ENCODE results near the gene MMP24. TPM values are rescaled to one million over a fixed set of nuclear protein-coding genes. Genes with fewer than 3 reads are reported as not detected.

Gene MMP24
- polyA plus RNA-seq, 2 donors, result 0.10 to 0.12 TPM

- Histone ChIP-seq H3K4me1 (ENCODE audit: control insufficient read depth in 2 of 2, insufficient read depth in 2 of 2, low read length in 1 of 2) (no peaks in the 10 kb centered on the region), H3K9me3 (ENCODE audit: control insufficient read depth in 2 of 2, insufficient read depth in 1 of 2, low read depth in 1 of 2, low read length in 1 of 2) (no peaks in the 10 kb centered on the region), H3K4me3 (ENCODE audit: low read depth in 1 of 2, low read length in 2 of 2) (no peak overlapping the region), H3K27ac (ENCODE audit: low read depth in 2 of 2, low read length in 1 of 2) (no peak overlapping the region), H3K36me3 (ENCODE audit: control insufficient read depth in 2 of 2, insufficient read depth in 2 of 2, low read length in 1 of 2) (no peaks in the 10 kb centered on the region), H3K27me3 (ENCODE audit: control insufficient read depth in 1 of 2, insufficient read depth in 2 of 2, low read length in 2 of 2) (no peaks in the 10 kb centered on the region)
- WGBS, 2 donors, result 90 to 94% methylated on average over 5 of the region's 5 CpGs
Observed at GRCh38 chr20:35216541-35216940, 9.9 kb upstream of the MMP24 start.

GRCh38 chr20:35223941-35224340, 2.5 kb upstream of the MMP24 start:
- 87 to 90% methylated on average over 5 of the region's 5 CpGs for WGBS, 2 donors
- Histone ChIP-seq H3K36me3 (ENCODE audit: control insufficient read depth in 2 of 2, insufficient read depth in 2 of 2, low read length in 1 of 2) (no peaks in the 10 kb centered on the region), H3K9me3 (ENCODE audit: control insufficient read depth in 2 of 2, insufficient read depth in 1 of 2, low read depth in 1 of 2, low read length in 1 of 2) (no peaks in the 10 kb centered on the region), H3K4me3 (ENCODE audit: low read depth in 1 of 2, low read length in 2 of 2) (no peak overlapping the region), H3K27me3 (ENCODE audit: control insufficient read depth in 1 of 2, insufficient read depth in 2 of 2, low read length in 2 of 2) (no peaks in the 10 kb centered on the region), H3K4me1 (ENCODE audit: control insufficient read depth in 2 of 2, insufficient read depth in 2 of 2, low read length in 1 of 2) (peaks cover 0 to 6% of the 10 kb centered on the region in 2 donors), H3K27ac (ENCODE audit: low read depth in 2 of 2, low read length in 1 of 2) (no peak overlapping the region)

- Histone ChIP-seq H3K27ac (ENCODE audit: low read depth in 2 of 2, low read length in 1 of 2) (no peak overlapping the region), H3K36me3 (ENCODE audit: control insufficient read depth in 2 of 2, insufficient read depth in 2 of 2, low read length in 1 of 2) (no peaks in the 10 kb centered on the region), H3K4me3 (ENCODE audit: low read depth in 1 of 2, low read length in 2 of 2) (no peak overlapping the region), H3K27me3 (ENCODE audit: control insufficient read depth in 1 of 2, insufficient read depth in 2 of 2, low read length in 2 of 2) (no peaks in the 10 kb centered on the region), H3K4me1 (ENCODE audit: control insufficient read depth in 2 of 2, insufficient read depth in 2 of 2, low read length in 1 of 2) (peaks cover 0 to 6% of the 10 kb centered on the region in 2 donors), H3K9me3 (ENCODE audit: control insufficient read depth in 2 of 2, insufficient read depth in 1 of 2, low read depth in 1 of 2, low read length in 1 of 2) (no peaks in the 10 kb centered on the region)
- WGBS, 2 donors, result 92 to 94% methylated on average over 5 of the region's 5 CpGs
Observed at GRCh38 chr20:35224536-35224935, 2.0 kb upstream of the MMP24 start.

- WGBS, 2 donors, result 51 to 57% methylated on average over 9 of the region's 9 CpGs
- Histone ChIP-seq H3K27ac (ENCODE audit: low read depth in 2 of 2, low read length in 1 of 2) (no peak overlapping the region), H3K4me3 (ENCODE audit: low read depth in 1 of 2, low read length in 2 of 2) (no peak overlapping the region), H3K9me3 (ENCODE audit: control insufficient read depth in 2 of 2, insufficient read depth in 1 of 2, low read depth in 1 of 2, low read length in 1 of 2) (no peaks in the 10 kb centered on the region), H3K4me1 (ENCODE audit: control insufficient read depth in 2 of 2, insufficient read depth in 2 of 2, low read length in 1 of 2) (peaks cover 0 to 6% of the 10 kb centered on the region in 2 donors), H3K36me3 (ENCODE audit: control insufficient read depth in 2 of 2, insufficient read depth in 2 of 2, low read length in 1 of 2) (no peaks in the 10 kb centered on the region), H3K27me3 (ENCODE audit: control insufficient read depth in 1 of 2, insufficient read depth in 2 of 2, low read length in 2 of 2) (no peaks in the 10 kb centered on the region)
Observed at GRCh38 chr20:35225319-35226125, 968 bp upstream of the MMP24 start.

GRCh38 chr20:35226884-35227681, 593 bp downstream of the MMP24 start:
- 7 to 11% methylated on average over 41 to 74 of the region's 74 CpGs for WGBS, 2 donors
- H3K36me3 ChIP-seq (ENCODE audit: control insufficient read depth in 2 of 2, insufficient read depth in 2 of 2, low read length in 1 of 2), result no peaks in the 10 kb centered on the region
- no peak overlapping the region for H3K27ac ChIP-seq (ENCODE audit: low read depth in 2 of 2, low read length in 1 of 2)
- H3K4me1 ChIP-seq (ENCODE audit: control insufficient read depth in 2 of 2, insufficient read depth in 2 of 2, low read length in 1 of 2), result peaks cover 0 to 6% of the 10 kb centered on the region in 2 donors
- H3K27me3 ChIP-seq (ENCODE audit: control insufficient read depth in 1 of 2, insufficient read depth in 2 of 2, low read length in 2 of 2), result no peaks in the 10 kb centered on the region
- peak overlapping the region in 1 of 2 donors; percentile 66 for H3K4me3 ChIP-seq (ENCODE audit: low read depth in 1 of 2, low read length in 2 of 2)
- H3K9me3 ChIP-seq (ENCODE audit: control insufficient read depth in 2 of 2, insufficient read depth in 1 of 2, low read depth in 1 of 2, low read length in 1 of 2), result no peaks in the 10 kb centered on the region

- H3K27me3 ChIP-seq (ENCODE audit: control insufficient read depth in 1 of 2, insufficient read depth in 2 of 2, low read length in 2 of 2), result no peaks in the 10 kb centered on the region
- WGBS, 2 donors, result 80 to 92% methylated on average over 2 of the region's 2 CpGs
- no peak overlapping the region for H3K27ac ChIP-seq (ENCODE audit: low read depth in 2 of 2, low read length in 1 of 2)
- no peaks in the 10 kb centered on the region for H3K4me1 ChIP-seq (ENCODE audit: control insufficient read depth in 2 of 2, insufficient read depth in 2 of 2, low read length in 1 of 2)
- no peak overlapping the region for H3K4me3 ChIP-seq (ENCODE audit: low read depth in 1 of 2, low read length in 2 of 2)
- H3K9me3 ChIP-seq (ENCODE audit: control insufficient read depth in 2 of 2, insufficient read depth in 1 of 2, low read depth in 1 of 2, low read length in 1 of 2), result no peaks in the 10 kb centered on the region
- H3K36me3 ChIP-seq (ENCODE audit: control insufficient read depth in 2 of 2, insufficient read depth in 2 of 2, low read length in 1 of 2), result no peaks in the 10 kb centered on the region
Observed at GRCh38 chr20:35232575-35232974, 6.1 kb downstream of the MMP24 start.

- Histone ChIP-seq H3K4me3 (ENCODE audit: low read depth in 1 of 2, low read length in 2 of 2) (no peak overlapping the region), H3K36me3 (ENCODE audit: control insufficient read depth in 2 of 2, insufficient read depth in 2 of 2, low read length in 1 of 2) (no peaks in the 10 kb centered on the region), H3K27ac (ENCODE audit: low read depth in 2 of 2, low read length in 1 of 2) (no peak overlapping the region), H3K27me3 (ENCODE audit: control insufficient read depth in 1 of 2, insufficient read depth in 2 of 2, low read length in 2 of 2) (no peaks in the 10 kb centered on the region), H3K9me3 (ENCODE audit: control insufficient read depth in 2 of 2, insufficient read depth in 1 of 2, low read depth in 1 of 2, low read length in 1 of 2) (no peaks in the 10 kb centered on the region), H3K4me1 (ENCODE audit: control insufficient read depth in 2 of 2, insufficient read depth in 2 of 2, low read length in 1 of 2) (no peaks in the 10 kb centered on the region)
- 90 to 94% methylated on average over 6 of the region's 6 CpGs for WGBS, 2 donors
Observed at GRCh38 chr20:35235881-35236280, 9.4 kb downstream of the MMP24 start.

- Histone ChIP-seq H3K27me3 (ENCODE audit: control insufficient read depth in 1 of 2, insufficient read depth in 2 of 2, low read length in 2 of 2) (no peaks in the 10 kb centered on the region), H3K27ac (ENCODE audit: low read depth in 2 of 2, low read length in 1 of 2) (no peak overlapping the region), H3K4me3 (ENCODE audit: low read depth in 1 of 2, low read length in 2 of 2) (no peak overlapping the region), H3K9me3 (ENCODE audit: control insufficient read depth in 2 of 2, insufficient read depth in 1 of 2, low read depth in 1 of 2, low read length in 1 of 2) (no peaks in the 10 kb centered on the region), H3K36me3 (ENCODE audit: control insufficient read depth in 2 of 2, insufficient read depth in 2 of 2, low read length in 1 of 2) (no peaks in the 10 kb centered on the region), H3K4me1 (ENCODE audit: control insufficient read depth in 2 of 2, insufficient read depth in 2 of 2, low read length in 1 of 2) (no peaks in the 10 kb centered on the region)
Observed at GRCh38 chr20:35237486-35237885, 11.0 kb downstream of the MMP24 start.

- Histone ChIP-seq H3K27me3 (ENCODE audit: control insufficient read depth in 1 of 2, insufficient read depth in 2 of 2, low read length in 2 of 2) (no peaks in the 10 kb centered on the region), H3K4me1 (ENCODE audit: control insufficient read depth in 2 of 2, insufficient read depth in 2 of 2, low read length in 1 of 2) (no peaks in the 10 kb centered on the region)
- 83 to 89% methylated on average over 4 of the region's 4 CpGs for WGBS, 2 donors
Observed at GRCh38 chr20:35238170-35238569, 11.7 kb downstream of the MMP24 start.

More at GRCh38 chr20:35238170-35238569, 11.7 kb downstream of the MMP24 start:
- Histone ChIP-seq H3K4me3 (ENCODE audit: low read depth in 1 of 2, low read length in 2 of 2) (no peak overlapping the region), H3K36me3 (ENCODE audit: control insufficient read depth in 2 of 2, insufficient read depth in 2 of 2, low read length in 1 of 2) (no peaks in the 10 kb centered on the region), H3K27ac (ENCODE audit: low read depth in 2 of 2, low read length in 1 of 2) (no peak overlapping the region), H3K9me3 (ENCODE audit: control insufficient read depth in 2 of 2, insufficient read depth in 1 of 2, low read depth in 1 of 2, low read length in 1 of 2) (no peaks in the 10 kb centered on the region)

Data from esophagus (tissue), 2 donors.